Measurements from ENCODE around the gene NNAT. TPM values are rescaled to one million over a fixed set of nuclear protein-coding genes. Genes with fewer than 3 reads are reported as not detected.

NNAT gene
- total and polyA plus RNA-seq, 2 of the 8 experiments (the other 6 are each of a cell fraction or from before 2014, with no cell fraction given) = 66.8 to 175 TPM

DNA sequence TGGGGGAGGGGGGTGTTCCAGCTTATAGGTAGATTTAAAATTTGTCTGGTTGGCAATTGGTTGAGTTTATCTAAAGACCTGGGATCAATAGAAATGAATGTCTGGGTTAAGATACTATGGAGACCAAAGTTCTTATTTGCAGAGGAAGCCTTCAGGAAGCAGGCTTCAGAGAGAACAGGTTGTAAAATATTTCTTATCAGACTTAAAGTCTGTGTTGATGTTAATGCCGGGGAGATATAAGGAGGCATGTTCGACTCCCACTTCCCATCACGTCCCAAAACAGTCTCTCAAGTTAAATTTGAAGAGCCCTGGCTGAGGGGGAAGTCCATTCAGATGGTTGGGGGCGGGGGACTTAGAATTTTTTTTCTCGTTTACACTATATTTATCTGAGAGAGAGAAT, 19.0 kb downstream of the NNAT start:
- DNase-seq (ENCODE audit: low read depth in 1 of 2, low spot score in 2 of 2) (no peak), FAIRE-seq (no peak)
- no peak overlapping the region for H3K14ac ChIP-seq (ENCODE audit: insufficient read length)
- H3K4me3 ChIP-seq (ENCODE audit: extremely low read depth in 1 of 4, insufficient read depth in 2 of 4, low read depth in 3 of 4, low read length in 4 of 4) = no peak overlapping the region
- H3K4me2 ChIP-seq (ENCODE audit: insufficient read depth in 1 of 2, low read depth in 2 of 2, low read length in 2 of 2) = no peak overlapping the region
- H2AFZ ChIP-seq (ENCODE audit: low read length) = no peak overlapping the region
- H3K23ac ChIP-seq (ENCODE audit: insufficient read length) = no peak overlapping the region
- H3K23me2 ChIP-seq (ENCODE audit: low read depth, low read length) = no peaks in the 10 kb centered on the region
- no peak overlapping the region for H3K18ac ChIP-seq (ENCODE audit: extremely low read depth, low read length)
- no peaks in the 10 kb centered on the region for H3K4me1 ChIP-seq (replicated peaks in 1 of 4; ENCODE audit: control insufficient read depth in 3 of 4, insufficient read depth in 4 of 4, low read length in 3 of 4)
- 83% methylated on average over 5 of the region's 5 CpGs; no CpG with 5 or more reads in 1 of the 2 experiments for WGBS, 2 experiments (ENCODE audit: extremely low coverage in 1 of 2, insufficient coverage in 1 of 2, insufficient read length in 1 of 2, insufficient replicate concordance in 2 of 2, low coverage in 1 of 2, low lambda C conversion rate in 2 of 2, missing lambda C conversion rate in 1 of 2)
- ChIA-PET POLR2A (ENCODE audit: partially characterized antibody) (no interaction called here), CTCF (ENCODE audit: partially characterized antibody) (interaction anchor here (0.6 to 1.2 kb wide), 3 partner anchors 25 to 157 kb away, joined by 3 to 4 read pairs (median 3); no protein-coding TSS in a partner anchor)
- H3K9ac ChIP-seq (replicated peaks in 1 of 4; ENCODE audit: extremely low read depth in 1 of 4, low read depth in 3 of 4, low read length in 3 of 4) = no peak overlapping the region
- H2AK5ac ChIP-seq (ENCODE audit: low read depth, low read length) = no peak overlapping the region
- H3K9me3 ChIP-seq (ENCODE audit: insufficient read depth in 2 of 2, low read depth in 1 of 2, low read length in 1 of 2) = no peaks in the 10 kb centered on the region
- H2BK120ac ChIP-seq (replicated peaks; ENCODE audit: low read depth, low read length) = no peak overlapping the region
- no peak overlapping the region for H2BK5ac ChIP-seq (ENCODE audit: low read depth, low read length)
- H3K36me3 ChIP-seq (ENCODE audit: control insufficient read depth in 2 of 4, insufficient read depth in 4 of 4, low read length in 3 of 4) = no peaks in the 10 kb centered on the region
- H2BK15ac ChIP-seq (ENCODE audit: low read length) = no peak overlapping the region
- H2BK20ac ChIP-seq (ENCODE audit: low read length) = no peak overlapping the region
- no peak overlapping the region for H4K8ac ChIP-seq (ENCODE audit: extremely low read depth, insufficient read depth, low read length)
- H3K56ac ChIP-seq (replicated peaks; ENCODE audit: insufficient read length, low read depth, low read length) = no peak overlapping the region
- no peak overlapping the region for H4K91ac ChIP-seq (replicated peaks; ENCODE audit: insufficient read length, low read length)
- no peaks in the 10 kb centered on the region for H4K20me1 ChIP-seq (replicated peaks in 1 of 2; ENCODE audit: control insufficient read depth in 1 of 2, insufficient read depth in 2 of 2, low read length in 2 of 2)
- H4K5ac ChIP-seq (ENCODE audit: insufficient read length, low read depth, low read length) = no peak overlapping the region
- H3K4ac ChIP-seq (replicated peaks; ENCODE audit: insufficient read length, low read depth, low read length) = no peak overlapping the region
- H3K79me1 ChIP-seq (ENCODE audit: low read depth, low read length) = no peaks in the 10 kb centered on the region
- H2BK12ac ChIP-seq (ENCODE audit: low read depth, low read length) = no peak overlapping the region
- H3K27ac ChIP-seq (ENCODE audit: low read depth, low read length) = no peak overlapping the region
- H3K79me2 ChIP-seq (ENCODE audit: control insufficient read depth in 1 of 2, insufficient read depth in 2 of 2, low read length in 2 of 2) = no peaks in the 10 kb centered on the region
- no peaks in the 10 kb centered on the region for H3K27me3 ChIP-seq (replicated peaks in 1 of 4; ENCODE audit: control insufficient read depth in 3 of 4, extremely low read depth in 1 of 4, insufficient read depth in 3 of 4, low read length in 3 of 4)
- TF ChIP-seq, protein P1, sequence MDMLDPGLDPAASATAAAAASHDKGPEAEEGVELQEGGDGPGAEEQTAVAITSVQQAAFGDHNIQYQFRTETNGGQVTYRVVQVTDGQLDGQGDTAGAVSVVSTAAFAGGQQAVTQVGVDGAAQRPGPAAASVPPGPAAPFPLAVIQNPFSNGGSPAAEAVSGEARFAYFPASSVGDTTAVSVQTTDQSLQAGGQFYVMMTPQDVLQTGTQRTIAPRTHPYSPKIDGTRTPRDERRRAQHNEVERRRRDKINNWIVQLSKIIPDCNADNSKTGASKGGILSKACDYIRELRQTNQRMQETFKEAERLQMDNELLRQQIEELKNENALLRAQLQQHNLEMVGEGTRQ (IDR thresholded peaks at IDR 0.05; ENCODE audit: low read length) = no peak
- TF ChIP-seq GABPA (IDR thresholded peaks at IDR 0.05; ENCODE audit: borderline replicate concordance, insufficient read depth, low read length) = no peak
- no peak for TF ChIP-seq CBX8 (IDR thresholded peaks at IDR 0.05; ENCODE audit: borderline replicate concordance, low read depth, low read length)
- TF ChIP-seq CHD2 (IDR thresholded peaks at IDR 0.05; ENCODE audit: low read length) = no peak
- no peak for TF ChIP-seq YY1 (IDR thresholded peaks at IDR 0.05; ENCODE audit: low read depth, low read length)
- no peak for TF ChIP-seq POLR2A (IDR thresholded peaks at IDR 0.05; ENCODE audit: control extremely low read depth in 1 of 2, low read depth in 2 of 2, low read length in 2 of 2)
- TF ChIP-seq ZNF274 (IDR thresholded peaks at IDR 0.05; ENCODE audit: borderline replicate concordance, extremely low read depth, low read length) = no peak
- TF ChIP-seq, protein P2, sequence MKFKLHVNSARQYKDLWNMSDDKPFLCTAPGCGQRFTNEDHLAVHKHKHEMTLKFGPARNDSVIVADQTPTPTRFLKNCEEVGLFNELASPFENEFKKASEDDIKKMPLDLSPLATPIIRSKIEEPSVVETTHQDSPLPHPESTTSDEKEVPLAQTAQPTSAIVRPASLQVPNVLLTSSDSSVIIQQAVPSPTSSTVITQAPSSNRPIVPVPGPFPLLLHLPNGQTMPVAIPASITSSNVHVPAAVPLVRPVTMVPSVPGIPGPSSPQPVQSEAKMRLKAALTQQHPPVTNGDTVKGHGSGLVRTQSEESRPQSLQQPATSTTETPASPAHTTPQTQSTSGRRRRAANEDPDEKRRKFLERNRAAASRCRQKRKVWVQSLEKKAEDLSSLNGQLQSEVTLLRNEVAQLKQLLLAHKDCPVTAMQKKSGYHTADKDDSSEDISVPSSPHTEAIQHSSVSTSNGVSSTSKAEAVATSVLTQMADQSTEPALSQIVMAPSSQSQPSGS (IDR thresholded peaks at IDR 0.05; ENCODE audit: low read length) = no peak
- TF ChIP-seq, protein P3, sequence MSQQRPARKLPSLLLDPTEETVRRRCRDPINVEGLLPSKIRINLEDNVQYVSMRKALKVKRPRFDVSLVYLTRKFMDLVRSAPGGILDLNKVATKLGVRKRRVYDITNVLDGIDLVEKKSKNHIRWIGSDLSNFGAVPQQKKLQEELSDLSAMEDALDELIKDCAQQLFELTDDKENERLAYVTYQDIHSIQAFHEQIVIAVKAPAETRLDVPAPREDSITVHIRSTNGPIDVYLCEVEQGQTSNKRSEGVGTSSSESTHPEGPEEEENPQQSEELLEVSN (IDR thresholded peaks at IDR 0.05) = no peak
- TF ChIP-seq TAF1 (IDR thresholded peaks at IDR 0.05; ENCODE audit: low read depth, low read length) = no peak
- no peak for TF ChIP-seq MAFK (IDR thresholded peaks at IDR 0.05; ENCODE audit: low read depth, low read length)
- no peak for TF ChIP-seq TAF7 (optimal IDR thresholded peaks at IDR 0.05; ENCODE audit: borderline replicate concordance, low read depth, low read length)
